OCI-LY1 (cell line): ENCODE data around the gene GPR39.

ENCODE experiments used
- H2AFZ ChIP-seq: fragments of 200-600 bp; sonication (generic), shearing (Covaris generic); 2 replicates; pipeline ENCODE4 v1.6.0; 2014; ENCODE audit warnings: antibody characterized with exemption, mild to moderate bottlenecking, low read length
- H3F3A ChIP-seq: fragments of 200-600 bp; sonication (generic), shearing (Covaris generic); 2 replicates; pipeline ENCODE4 v1.6.0; 2014; ENCODE audit warnings: mild to moderate bottlenecking, antibody characterized with exemption, low read length, moderate library complexity; ENCODE audit not compliant: insufficient read depth
- H3K27ac ChIP-seq: fragments of 200-600 bp; sonication (generic); 2 replicates; pipeline ENCODE4 v1.5.1; 2014; ENCODE audit warnings: low read length, mixed run types, mild to moderate bottlenecking, low read depth; ENCODE audit not compliant: poor library complexity, severe bottlenecking
- H3K27me3 ChIP-seq: fragments of 200-600 bp; sonication (generic); 2 replicates; pipeline ENCODE4 v1.6.0; 2014; ENCODE audit warnings: antibody characterized with exemption, mild to moderate bottlenecking, low read length, moderate library complexity; ENCODE audit not compliant: insufficient read depth
- H3K36me3 ChIP-seq: fragments of 200-600 bp; sonication (generic); 2 replicates; pipeline ENCODE4 v1.6.1; 2014; ENCODE audit warnings: mild to moderate bottlenecking, antibody characterized with exemption, low read length, moderate library complexity, mixed read lengths; ENCODE audit not compliant: insufficient read depth
- H3K4me1 ChIP-seq: fragments of 200-600 bp; sonication (generic); 2 replicates; pipeline ENCODE4 v1.5.1; 2014; ENCODE audit warnings: mild to moderate bottlenecking, low read length, moderate library complexity; ENCODE audit not compliant: insufficient read depth, severe bottlenecking
- H3K4me2 ChIP-seq: fragments of 200-600 bp; sonication (generic), shearing (Covaris generic); 2 replicates; pipeline ENCODE4 v1.6.1; 2014; ENCODE audit warnings: low read length
- H3K4me3 ChIP-seq: fragments of 200-600 bp; sonication (generic); 2 replicates; pipeline ENCODE4 v1.5.1; 2014; ENCODE audit warnings: low read length, low read depth, mild to moderate bottlenecking, mixed read lengths; ENCODE audit not compliant: poor library complexity, severe bottlenecking
- H3K79me2 ChIP-seq: fragments of 200-600 bp; shearing (Covaris generic); 2 replicates; pipeline ENCODE4 v1.6.1; 2016; ENCODE audit warnings: mixed run types, low read length, mixed read lengths; ENCODE audit not compliant: insufficient read depth
- H3K9ac ChIP-seq: fragments of 200-600 bp; sonication (generic), shearing (Covaris generic); 2 replicates; pipeline ENCODE4 v1.6.1; 2014; ENCODE audit warnings: mild to moderate bottlenecking, low read length, mixed read lengths
- H3K9me2 ChIP-seq: fragments of 200-600 bp; sonication (generic), shearing (Covaris generic); 2 replicates; pipeline ENCODE4 v1.6.1; 2014; ENCODE audit warnings: low read depth, mild to moderate bottlenecking, low read length, mixed read lengths
- H3K9me3 ChIP-seq: fragments of 200-600 bp; shearing (Covaris generic); 2 replicates; pipeline ENCODE4 v1.6.1; 2014; ENCODE audit warnings: low read length, mixed read lengths
- H4K20me1 ChIP-seq: fragments of 200-600 bp; sonication (generic), shearing (Covaris generic); 2 replicates; pipeline ENCODE4 v1.6.0; 2016; ENCODE audit warnings: mild to moderate bottlenecking, low read length; ENCODE audit not compliant: insufficient read depth
- CTCF ChIP-seq: fragments of 200-600 bp; sonication (generic), shearing (Covaris generic); IDR thresholded peaks from 2 replicates; pipeline ENCODE4 v1.5.1; 2017; ENCODE audit warnings: mild to moderate bottlenecking, antibody characterized with exemption, low read length, moderate library complexity, mixed read lengths
- EZH2 ChIP-seq: fragments of 200-600 bp; sonication (generic), shearing (Covaris generic); IDR thresholded peaks from 2 replicates; pipeline ENCODE4 v1.8.0; 2017; ENCODE audit warnings: borderline replicate concordance, mixed run types, mild to moderate bottlenecking, antibody characterized with exemption, low read length, moderate library complexity, mixed read lengths

GPR39 gene

GRCh38 chr2:132465917-132466316 is 49.3 kb downstream of the GPR39 start:
- no peaks in the 10 kb centered on the region for H3K9me2 ChIP-seq
- H3F3A ChIP-seq = no peaks in the 10 kb centered on the region
- no peaks in the 10 kb centered on the region for H3K4me1 ChIP-seq
- H3K9ac ChIP-seq = no peak overlapping the region
- H3K9me3 ChIP-seq = peaks cover 13% of the 10 kb centered on the region
- no peak overlapping the region for H2AFZ ChIP-seq
- H4K20me1 ChIP-seq = no peaks in the 10 kb centered on the region
- no peaks in the 10 kb centered on the region for H3K36me3 ChIP-seq
- H3K27ac ChIP-seq = no peak overlapping the region
- H3K79me2 ChIP-seq = no peaks in the 10 kb centered on the region
- no peaks in the 10 kb centered on the region for H3K27me3 ChIP-seq
- no peak overlapping the region for H3K4me2 ChIP-seq
- H3K4me3 ChIP-seq = no peak overlapping the region
- TF ChIP-seq CTCF = no peak
- TF ChIP-seq EZH2 = no peak

GRCh38 chr2:132466428-132467028 is 49.9 kb downstream of the GPR39 start:
- Histone ChIP-seq H3K9ac (no peak overlapping the region), H3F3A (no peaks in the 10 kb centered on the region), H3K4me3 (no peak overlapping the region), H3K36me3 (no peaks in the 10 kb centered on the region), H3K9me3 (peaks cover 13% of the 10 kb centered on the region), H3K27me3 (no peaks in the 10 kb centered on the region), H4K20me1 (no peaks in the 10 kb centered on the region), H3K4me2 (no peak overlapping the region), H3K79me2 (no peaks in the 10 kb centered on the region), H3K4me1 (no peaks in the 10 kb centered on the region), H2AFZ (no peak overlapping the region), H3K27ac (no peak overlapping the region), H3K9me2 (no peaks in the 10 kb centered on the region)
- TF ChIP-seq EZH2 = no peak
- TF ChIP-seq CTCF = no peak

GRCh38 chr2:132468821-132469675 is 52.4 kb downstream of the GPR39 start:
- no peak overlapping the region for H2AFZ ChIP-seq
- no peaks in the 10 kb centered on the region for H4K20me1 ChIP-seq
- H3K9me3 ChIP-seq = peaks cover 13% of the 10 kb centered on the region
- no peaks in the 10 kb centered on the region for H3K4me1 ChIP-seq
- TF ChIP-seq CTCF (no peak), EZH2 (no peak)
- H3F3A ChIP-seq = no peaks in the 10 kb centered on the region
- no peak overlapping the region for H3K4me3 ChIP-seq
- no peak overlapping the region for H3K4me2 ChIP-seq
- H3K27ac ChIP-seq = no peak overlapping the region
- H3K36me3 ChIP-seq = no peaks in the 10 kb centered on the region
- H3K79me2 ChIP-seq = no peaks in the 10 kb centered on the region
- no peaks in the 10 kb centered on the region for H3K9me2 ChIP-seq
- no peak overlapping the region for H3K9ac ChIP-seq
- H3K27me3 ChIP-seq = no peaks in the 10 kb centered on the region
